Pancreas (tissue), 10 donors: ENCODE data around the gene FOXD3. TPM values are rescaled to one million over a fixed set of nuclear protein-coding genes. Genes with fewer than 3 reads are reported as not detected.

Experiments
- ATAC-seq, 4 donors: fragments of 200-7000 bp; cut with Tn5 transposase; one replicate each; pipeline versions ENCODE4 v1.8.0 to v1.9.1; 2020; ENCODE audit warnings: mild to moderate bottlenecking in 4 of 4, moderate library complexity in 4 of 4
- DNase-seq, 6 donors: peaks; one replicate each; pipeline ENCODE4 v3.0.0-alpha.2; 2020
- FAIRE-seq: peaks from 2 replicates; lab custom pipeline; 2012; peaks lifted over from hg19 to GRCh38; lab: Jason Lieb, UNC
- H3K27ac ChIP-seq, 4 donors: fragments of 200-600 bp; sonication (generic); 1 replicate in 3 of 4; 2 replicates in 1 of 4; pipeline versions ENCODE4 v1.5.0 to v1.8.0; 2020
- H3K27me3 ChIP-seq, 4 donors: fragments of 200-600 bp; one replicate each; pipeline ENCODE4 v1.8.0; 2021
- H3K36me3 ChIP-seq, 3 donors: fragments of 200-600 bp; sonication (generic) in 1 of 3; one replicate each; pipeline versions ENCODE4 v1.5.0 to v1.8.0; 2020 to 2021
- H3K4me1 ChIP-seq, 3 donors: fragments of 200-600 bp; one replicate each; pipeline ENCODE4 v1.8.0; 2021
- H3K4me3 ChIP-seq, 4 donors: fragments of 200-600 bp; sonication (generic) in 2 of 4; one replicate each; pipeline versions ENCODE4 v1.5.0 to v1.8.0; 2020 to 2021
- H3K9me3 ChIP-seq, 4 donors: fragments of 200-600 bp; one replicate each; pipeline ENCODE4 v1.8.0; 2021
- WGBS, 2 donors: extraction: QIAGEN DNeasy Blood & Tissue Kit; methylation state at CpG; one replicate each; pipeline ENCODE4 v1.1.7; 2013; 5-methylcytosine and 5-hydroxymethylcytosine counted together
- intact Hi-C, 3 donors: fragments of 100-400 bp; cut with DNase I; formaldehyde crosslinking; loops; one replicate each; pipeline versions ENCODE4 v1.11.1 to v1.14.2; 2022
- polyA plus RNA-seq, 2 donors: library from polyadenylated mRNA; stranded (reverse); fragments of 200-250 nt; gene quantifications; one replicate each; pipeline ENCODE4 v1.2.3, GENCODE V29; 2013
- total RNA-seq, 6 donors: library from RNA; stranded (reverse); fragmentation: NEBNext Ultra II Directional in 4 of 6; extraction: Animal tissue kit (Norgen Biotek cat#: 25700) in 4 of 6; gene quantifications; one replicate each; pipeline versions ENCODE4 v1.2.1 to v1.2.4, GENCODE V29; 2021 to 2023
- TF ChIP-seq, protein P1 (sequence below), 4 donors: fragments of 200-600 bp; sonication (generic) in 3 of 4; IDR thresholded peaks; one replicate each; pipeline versions ENCODE4 v1.5.0 to v1.8.0; 2021; ENCODE audit warnings: antibody characterized with exemption in 4 of 4
- donor health status: healthy with polysubstance abuse.
- donor health status: DM: no; HTN: no; CAD: no; lungs with moderate emphysema.
- donor health status: DM: no; HTN: no; CAD: no.
- donor health status: control.
- donor health status: control.
- donor health status: Bipolar disorder and iron deficiency.
- donor health status: DM: yes; HTN: yes; CAD: no.
- donor health status: DM: no; HTN: no; CAD: no.
- donor health status: DM: no; HTN: no; CAD: no.
- donor health status: DM: yes; HTN: yes; CAD: no.

Gene FOXD3
- total RNA-seq (under 1 TPM in 2 of 6 donors, not detected in 4; 0.09 TPM), polyA plus RNA-seq (under 1 TPM in 1 of 2 donors, not detected in 1; 0.21 TPM)

DNA sequence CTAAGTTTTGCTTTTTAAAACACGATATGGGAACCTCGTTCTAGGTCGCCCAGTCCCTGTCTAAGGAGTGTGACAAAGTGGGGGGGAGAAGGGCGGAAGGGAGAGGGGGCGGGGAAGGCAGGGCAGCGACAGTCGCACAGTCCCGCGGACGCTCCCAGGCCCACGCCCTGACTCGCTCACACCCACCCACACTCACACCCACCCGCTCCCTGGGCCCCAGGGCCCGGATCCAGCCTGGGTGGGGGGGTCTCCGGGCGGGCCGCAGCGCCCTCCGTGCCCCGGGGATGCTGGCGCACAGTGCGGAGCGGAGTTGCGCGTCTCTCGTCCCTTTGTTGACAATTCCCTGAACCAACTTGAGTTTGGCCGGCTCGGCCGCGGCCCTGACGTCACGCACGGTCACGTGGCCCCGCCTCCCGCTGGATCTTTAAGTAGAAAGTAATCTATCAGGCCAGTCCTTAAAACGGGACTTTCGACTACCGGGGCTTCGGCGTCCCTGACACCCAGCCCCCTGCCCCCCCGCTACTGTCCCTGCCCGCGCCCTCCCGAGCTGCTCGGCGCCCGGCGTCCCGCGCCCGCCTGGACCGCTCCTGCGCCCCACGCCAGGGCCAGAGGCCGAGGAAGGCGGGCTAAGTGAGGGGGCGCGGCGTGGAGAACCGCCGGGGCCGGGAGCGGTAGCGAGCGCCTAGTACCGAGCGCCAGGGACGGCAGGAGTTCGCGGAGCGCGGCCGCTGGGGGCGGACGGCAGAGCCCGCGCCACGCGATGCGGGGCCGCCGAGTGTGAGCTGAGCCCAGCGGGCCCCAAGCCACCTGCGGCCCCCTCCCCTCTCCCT lies at the start of gene FOXD3:
TSS of gene FOXD3 (plus strand) at position 454 of the 830 bp plus-strand sequence. CDS start 492 bp downstream, outside the sequence.
- H3K27me3 ChIP-seq = peaks cover 20 to 85% (median 51%) of the 10 kb centered on the region in 4 donors
- H3K36me3 ChIP-seq = no peaks in the 10 kb centered on the region
- no peaks in the 10 kb centered on the region for H3K9me3 ChIP-seq
- DNase-seq (peak; percentile 46 to 81 (median 67)), FAIRE-seq (no peak), ATAC-seq (peak; percentile 61 to 77 (median 66))
- intact Hi-C loops = loop anchor here in 1 of 3 donors (10.0 kb wide), 1 partner anchor 112 kb away; no protein-coding TSS in a partner anchor
- H3K4me3 ChIP-seq = peak within 1 kb of the TSS; percentile 28 to 45 (median 35)
- 3 to 5% methylated on average over 43 to 84 of the region's 85 CpGs for WGBS, 2 donors
- H3K27ac ChIP-seq = no peak within 1 kb of the TSS
- H3K4me1 ChIP-seq = peaks cover 0 to 7% (median 0%) of the 10 kb centered on the region in 3 donors
- TF ChIP-seq, protein P1, sequence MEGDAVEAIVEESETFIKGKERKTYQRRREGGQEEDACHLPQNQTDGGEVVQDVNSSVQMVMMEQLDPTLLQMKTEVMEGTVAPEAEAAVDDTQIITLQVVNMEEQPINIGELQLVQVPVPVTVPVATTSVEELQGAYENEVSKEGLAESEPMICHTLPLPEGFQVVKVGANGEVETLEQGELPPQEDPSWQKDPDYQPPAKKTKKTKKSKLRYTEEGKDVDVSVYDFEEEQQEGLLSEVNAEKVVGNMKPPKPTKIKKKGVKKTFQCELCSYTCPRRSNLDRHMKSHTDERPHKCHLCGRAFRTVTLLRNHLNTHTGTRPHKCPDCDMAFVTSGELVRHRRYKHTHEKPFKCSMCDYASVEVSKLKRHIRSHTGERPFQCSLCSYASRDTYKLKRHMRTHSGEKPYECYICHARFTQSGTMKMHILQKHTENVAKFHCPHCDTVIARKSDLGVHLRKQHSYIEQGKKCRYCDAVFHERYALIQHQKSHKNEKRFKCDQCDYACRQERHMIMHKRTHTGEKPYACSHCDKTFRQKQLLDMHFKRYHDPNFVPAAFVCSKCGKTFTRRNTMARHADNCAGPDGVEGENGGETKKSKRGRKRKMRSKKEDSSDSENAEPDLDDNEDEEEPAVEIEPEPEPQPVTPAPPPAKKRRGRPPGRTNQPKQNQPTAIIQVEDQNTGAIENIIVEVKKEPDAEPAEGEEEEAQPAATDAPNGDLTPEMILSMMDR (IDR thresholded peaks at IDR 0.05) = no peak

DNA sequence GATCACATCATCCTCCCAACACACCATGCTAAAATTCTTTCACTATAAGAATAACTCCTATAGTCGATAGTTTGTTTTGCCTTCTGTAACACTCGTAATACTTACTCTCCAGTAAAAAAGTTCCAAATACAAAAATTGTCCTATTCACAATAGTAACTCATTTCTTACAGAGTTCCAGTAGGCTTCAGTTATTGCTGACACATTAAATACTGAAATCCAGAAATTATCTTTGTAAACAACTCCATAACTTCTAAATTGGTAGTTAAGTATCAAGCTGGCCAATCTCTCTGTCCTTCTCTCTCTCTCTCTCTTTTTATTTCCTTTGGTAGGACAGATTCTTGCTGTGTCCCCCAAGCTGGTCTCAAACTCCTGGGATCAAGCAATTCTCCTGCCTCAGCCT lies 49.6 kb upstream of the FOXD3 start:
- ATAC-seq (no peak), DNase-seq (no peak), FAIRE-seq (no peak)
- H3K4me3 ChIP-seq = no peak overlapping the region
- no peaks in the 10 kb centered on the region for H3K9me3 ChIP-seq
- intact Hi-C loops = no loop called here
- no peaks in the 10 kb centered on the region for H3K36me3 ChIP-seq
- 71 to 88% methylated on average over 2 of the region's 2 CpGs for WGBS, 2 donors
- H3K27ac ChIP-seq = no peak overlapping the region
- peaks cover 0 to 2% (median 0%) of the 10 kb centered on the region in 4 donors for H3K27me3 ChIP-seq
- TF ChIP-seq, protein P1 (IDR thresholded peaks at IDR 0.05) = no peak
- no peaks in the 10 kb centered on the region for H3K4me1 ChIP-seq

GRCh38 chr1:63274371-63274770 lies 48.0 kb upstream of the FOXD3 start:
- ATAC-seq (no peak), FAIRE-seq (no peak)
- intact Hi-C loops = no loop called here

DNA sequence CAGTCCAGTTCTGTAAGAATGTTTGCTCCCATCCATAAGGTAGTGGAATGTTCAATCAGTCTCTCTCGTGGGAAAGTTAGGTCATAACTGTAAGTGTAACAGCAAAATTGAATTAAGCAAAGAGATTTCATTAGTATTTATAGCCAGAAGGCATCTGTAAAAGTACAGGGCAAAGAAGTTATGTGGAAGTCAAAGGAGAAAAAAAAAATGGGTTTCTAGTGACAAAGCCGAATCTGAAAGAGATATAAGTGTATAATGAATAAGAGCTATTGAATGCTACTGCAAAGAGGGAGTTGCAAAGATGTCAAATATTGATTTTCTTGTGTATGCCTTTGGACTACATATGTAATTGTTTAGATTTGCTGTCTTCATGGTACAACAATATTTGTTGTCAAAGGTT lies 47.4 kb upstream of the FOXD3 start:
- no peaks in the 10 kb centered on the region for H3K27me3 ChIP-seq
- DNase-seq (no peak), ATAC-seq (no peak), FAIRE-seq (no peak)
- H3K9me3 ChIP-seq = no peaks in the 10 kb centered on the region
- intact Hi-C loops = no loop called here
- TF ChIP-seq, protein P1 (IDR thresholded peaks at IDR 0.05) = no peak
- H3K4me3 ChIP-seq = no peak overlapping the region
- no peak overlapping the region for H3K27ac ChIP-seq
- H3K36me3 ChIP-seq = no peaks in the 10 kb centered on the region
- H3K4me1 ChIP-seq = no peaks in the 10 kb centered on the region
- 46 to 60% methylated on average over 2 of the region's 2 CpGs for WGBS, 2 donors

More at GRCh38 chr1:63274371-63274770, 48.0 kb upstream of the FOXD3 start:
- H3K36me3 ChIP-seq = no peaks in the 10 kb centered on the region
- H3K4me1 ChIP-seq = no peaks in the 10 kb centered on the region
- TF ChIP-seq, protein P1 (IDR thresholded peaks at IDR 0.05) = no peak
- H3K27ac ChIP-seq = no peak overlapping the region
- no peak for DNase-seq
- H3K27me3 ChIP-seq = no peaks in the 10 kb centered on the region
- H3K9me3 ChIP-seq = no peaks in the 10 kb centered on the region
- H3K4me3 ChIP-seq = no peak overlapping the region

DNA sequence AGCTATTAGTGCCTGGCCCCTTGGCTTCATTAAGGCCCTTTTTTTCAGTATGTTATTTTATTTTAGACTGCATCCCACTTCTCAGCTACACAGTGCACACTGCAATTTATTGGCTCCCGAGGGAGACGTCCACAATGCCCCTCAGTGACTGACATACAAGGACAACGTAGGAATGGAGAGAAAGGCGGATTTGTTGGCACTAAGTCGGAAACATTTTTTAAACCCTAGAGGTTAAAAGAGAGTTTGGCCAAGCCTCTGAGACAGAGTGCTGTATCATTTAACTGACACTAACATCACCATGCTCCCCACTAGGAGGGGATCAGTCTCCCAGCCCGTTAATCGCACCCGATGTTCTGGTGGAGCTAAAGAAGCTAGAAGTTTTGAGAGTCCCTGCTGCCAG lies 45.7 kb upstream of the FOXD3 start:
- WGBS, 2 donors = 46 to 54% methylated on average over 8 of the region's 8 CpGs
- H3K36me3 ChIP-seq = no peaks in the 10 kb centered on the region
- FAIRE-seq = no peak
- H3K4me3 ChIP-seq = no peak overlapping the region
- TF ChIP-seq, protein P1 (IDR thresholded peaks at IDR 0.05) = no peak
- DNase-seq = no peak
- H3K27ac ChIP-seq = no peak overlapping the region
- intact Hi-C loops = no loop called here
- no peaks in the 10 kb centered on the region for H3K27me3 ChIP-seq
- H3K4me1 ChIP-seq = no peaks in the 10 kb centered on the region
- no peaks in the 10 kb centered on the region for H3K9me3 ChIP-seq
- no peak for ATAC-seq
